CD4-positive, alpha-beta T cell (primary cell): ENCODE measurements around the gene KIAA0232. TPM values are rescaled to one million over a fixed set of nuclear protein-coding genes. Genes with fewer than 3 reads are reported as not detected.

ENCODE experiments used
- ATAC-seq: fragments of 200-7000 bp; cut with Tn5 transposase; one replicate; pipeline ENCODE4 v1.10.0; 2022; ENCODE audit warnings: mild to moderate bottlenecking; ENCODE audit not compliant: poor library complexity
- CTCF ChIA-PET: fragments of 350-600 bp; sonication (Branson Sonifier 250); formaldehyde crosslinking; loops from one replicate; lab custom pipeline; 2021; ENCODE audit warnings: antibody characterized with exemption, inconsistent platforms; lab: Charles Lee
- POLR2A ChIA-PET: fragments of 350-600 bp; sonication (Branson Sonifier 250); formaldehyde crosslinking; loops from one replicate; lab custom pipeline; 2021; ENCODE audit warnings: antibody characterized with exemption, inconsistent platforms; lab: Charles Lee
- DNase-seq, 14 experiments: peaks; one replicate each; pipeline ENCODE4 v3.0.0-alpha.2; 2013 to 2020; ENCODE audit warnings: mixed read lengths in 2 of 14
- H3K27ac ChIP-seq, 2 donors: one replicate each; pipeline versions ENCODE4 v1.5.1 to v1.7.0; 2013; ENCODE audit warnings: low read length in 2 of 2, low read depth in 1 of 2, mild to moderate bottlenecking in 1 of 2
- H3K27me3 ChIP-seq, 2 experiments: 1 replicate in 1 of 2; 2 replicates in 1 of 2; pipeline versions ENCODE4 v1.6.1 to v1.7.0; 2013; ENCODE audit warnings: low read length in 2 of 2, control low read depth in 1 of 2, mild to moderate bottlenecking in 1 of 2, moderate library complexity in 1 of 2; ENCODE audit not compliant: insufficient read depth in 2 of 2, control insufficient read depth in 1 of 2
- H3K36me3 ChIP-seq: one replicate; pipeline ENCODE4 v1.6.1; 2013; ENCODE audit warnings: low read length, control low read depth; ENCODE audit not compliant: insufficient read depth
- H3K4me1 ChIP-seq: one replicate; pipeline ENCODE4 v1.6.1; 2013; ENCODE audit warnings: low read length, control low read depth; ENCODE audit not compliant: insufficient read depth
- H3K4me3 ChIP-seq: one replicate; pipeline ENCODE4 v1.5.1; 2013; ENCODE audit warnings: mild to moderate bottlenecking, low read length, moderate library complexity
- H3K9me3 ChIP-seq, 2 experiments: 1 replicate in 1 of 2; 2 replicates in 1 of 2; pipeline versions ENCODE4 v1.6.1 to v1.7.0; 2013; ENCODE audit warnings: low read length in 2 of 2, mild to moderate bottlenecking in 2 of 2, control low read depth in 1 of 2, moderate library complexity in 1 of 2; ENCODE audit not compliant: control insufficient read depth in 1 of 2, insufficient read depth in 1 of 2
- H3K27ac Mint-ChIP-seq: one replicate; pipeline ENCODE4 v1.8.0; 2020; ENCODE audit warnings: mixed read lengths
- H3K27me3 Mint-ChIP-seq: one replicate; pipeline ENCODE4 v1.8.0; 2021; ENCODE audit warnings: mixed read lengths
- H3K36me3 Mint-ChIP-seq: one replicate; pipeline ENCODE4 v1.8.0; 2021; ENCODE audit warnings: low read depth, mixed read lengths
- H3K4me1 Mint-ChIP-seq: one replicate; pipeline ENCODE4 v1.8.0; 2021; ENCODE audit warnings: low read depth, mixed read lengths
- H3K4me3 Mint-ChIP-seq: one replicate; pipeline ENCODE4 v1.8.0; 2020; ENCODE audit warnings: mild to moderate bottlenecking, mixed read lengths
- H3K9me3 Mint-ChIP-seq: one replicate; pipeline ENCODE4 v1.8.0; 2020; ENCODE audit warnings: mixed read lengths
- CTCF ChIP-seq: fragments of 200-600 bp; IDR thresholded peaks from one replicate; pipeline ENCODE4 v1.8.0; 2022; ENCODE audit warnings: antibody characterized with exemption, mild to moderate bottlenecking
- intact Hi-C, 2 experiments: fragments of 100-400 bp; cut with DNase I in 1 of 2; cut with micrococcal nuclease in 1 of 2; formaldehyde crosslinking; loops; one replicate each; pipeline versions ENCODE4 v1.15.1 to v1.9.0; 2023 to 2025; cut with DNase I, micrococcal nuclease
- total RNA-seq, 174 experiments: library from RNA in 2 of 174; stranded (reverse) in 2 of 174; gene quantifications; one replicate each; pipeline ENCODE4 v1.2.3 and lab custom pipeline; 2021 to 2026

The KIAA0232 gene
- total RNA-seq, 2 experiments from 2014 or later = 15.3 to 17.8 TPM

- Histone ChIP-seq H3K4me1 (peaks cover 95% of the 10 kb centered on the region), H3K27ac (peak overlapping the region; percentile 59 to 89), H3K36me3 (no peaks in the 10 kb centered on the region), H3K27me3 (no peaks in the 10 kb centered on the region), H3K4me3 (peak overlapping the region; percentile 37), H3K9me3 (no peaks in the 10 kb centered on the region)
- Mint-ChIP-seq H3K27ac (peak overlapping the region; percentile 90), H3K4me1 (peaks cover 73% of the 10 kb centered on the region), H3K9me3 (no peaks in the 10 kb centered on the region), H3K4me3 (peak overlapping the region; percentile 80), H3K36me3 (no peaks in the 10 kb centered on the region), H3K27me3 (no peaks in the 10 kb centered on the region)
- ATAC-seq (peak; percentile 73), DNase-seq (peak in 13 of 14 experiments; percentile 41 to 85 (median 59))
- intact Hi-C loops = loop anchor here in 1 of 2 experiments (2.0 kb wide), 1 partner anchor 70 kb away; no protein-coding TSS in a partner anchor
- ChIA-PET POLR2A (interaction anchor here (1.4 to 3.6 kb wide), 5 partner anchors 8 to 244 kb away, joined by 3 to 34 read pairs (median 25); partner anchors contain the start of gene TBC1D14), CTCF (interaction anchor here (1.2 to 2.2 kb wide), 6 partner anchors 10 to 154 kb away, joined by 4 to 7 read pairs (median 6); no protein-coding TSS in a partner anchor)
- TF ChIP-seq CTCF = no peak
Measured at GRCh38 chr4:6916587-6917460, 134.3 kb downstream of the KIAA0232 start.

GRCh38 chr4:6917461-6918271 is 135.1 kb downstream of the KIAA0232 start:
- peak in 7 of 14 experiments; percentile 27 to 74 (median 48) for DNase-seq
- Mint-ChIP-seq H3K4me1 (peaks cover 76% of the 10 kb centered on the region), H3K9me3 (no peaks in the 10 kb centered on the region), H3K36me3 (peaks cover 3% of the 10 kb centered on the region), H3K27me3 (no peaks in the 10 kb centered on the region), H3K4me3 (peak overlapping the region; percentile 46), H3K27ac (peak overlapping the region; percentile 90)
- ATAC-seq = peak; percentile 46
- Histone ChIP-seq H3K9me3 (no peaks in the 10 kb centered on the region), H3K36me3 (no peaks in the 10 kb centered on the region), H3K27me3 (no peaks in the 10 kb centered on the region), H3K4me1 (peaks cover 95% of the 10 kb centered on the region), H3K27ac (peak overlapping the region; percentile 59 to 89), H3K4me3 (peak overlapping the region; percentile 37)
- ChIA-PET CTCF (interaction anchor here (1.2 to 2.2 kb wide), 5 partner anchors 9 to 153 kb away, joined by 4 to 7 read pairs (median 6); no protein-coding TSS in a partner anchor), POLR2A (interaction anchor here (1.1 to 3.6 kb wide), 9 partner anchors 9 to 245 kb away, joined by 3 to 34 read pairs (median 4); partner anchors contain the start of genes MRFAP1L1, TADA2B and TBC1D14)
- intact Hi-C loops = loop anchor here in 1 of 2 experiments (1.0 to 2.0 kb wide), 4 partner anchors 8 to 69 kb away; partner anchors contain the start of gene TBC1D14
- peak; percentile 51 for TF ChIP-seq CTCF

- Histone ChIP-seq H3K4me1 (peaks cover 89% of the 10 kb centered on the region), H3K4me3 (peak overlapping the region; percentile 24)
- peak; percentile 61 for ATAC-seq
Measured at GRCh38 chr4:6918338-6918737, 135.8 kb downstream of the KIAA0232 start.

More at GRCh38 chr4:6918338-6918737, 135.8 kb downstream of the KIAA0232 start:
- CTCF ChIA-PET = interaction anchor here (0.7 to 1.4 kb wide), 2 partner anchors 24 to 56 kb away, joined by 4 read pairs; no protein-coding TSS in a partner anchor
- H3K9me3 ChIP-seq = no peaks in the 10 kb centered on the region
- Mint-ChIP-seq H3K27ac (peak overlapping the region; percentile 90), H3K9me3 (no peaks in the 10 kb centered on the region), H3K4me1 (peaks cover 72% of the 10 kb centered on the region), H3K27me3 (no peaks in the 10 kb centered on the region), H3K36me3 (peaks cover 10% of the 10 kb centered on the region), H3K4me3 (peak overlapping the region; percentile 46)
- DNase-seq = peak in 5 of 14 experiments; percentile 27 to 62 (median 42)
- intact Hi-C loops = loop anchor here in 1 of 2 experiments (1.0 kb wide), 3 partner anchors 9 to 24 kb away; partner anchors contain the start of gene TBC1D14
- H3K27ac ChIP-seq = peak overlapping the region; percentile 59 to 89
- H3K36me3 ChIP-seq = peaks cover 2% of the 10 kb centered on the region
- TF ChIP-seq CTCF = no peak
- POLR2A ChIA-PET = interaction anchor here (0.6 to 3.6 kb wide), 13 partner anchors 9 to 211 kb away, joined by 3 to 34 read pairs (median 4); partner anchors contain the start of genes GRPEL1, MRFAP1L1, TADA2B and TBC1D14
- no peaks in the 10 kb centered on the region for H3K27me3 ChIP-seq
